ENCODE data around the gene MICAL2.

- TF ChIP-seq EZH2 (IDR thresholded peaks at IDR 0.05; ENCODE audit: low read length, unreplicated experiment) (no peak), EZH2phosphoT487 (IDR thresholded peaks at IDR 0.05; ENCODE audit: borderline replicate concordance, low read length) (no peak)
These were observed 196.4 kb downstream of the MICAL2 start for GRCh38 chr11:12306830-12307229.

Measured in PC-3 (cell line).